Endothelial cell of umbilical vein (primary cell): ENCODE data around the gene GNB2. TPM values are rescaled to one million over a fixed set of nuclear protein-coding genes. Genes with fewer than 3 reads are reported as not detected.

Experiments used
- BruUV-seq: library from RNA; stranded (reverse); fragments of 400-500 nt; replicated peaks from 2 replicates; lab custom pipeline; 2021; lab: Mats Ljungman, UMichigan
- CTCF ChIA-PET: fragments of 300-600, 350-600 bp; sonication (Branson Sonifier 250); formaldehyde crosslinking; loops from one replicate; lab custom pipeline; 2021; ENCODE audit warnings: antibody characterized with exemption, inconsistent platforms; lab: Charles Lee
- POLR2A ChIA-PET: fragments of 300-600, 350-600 bp; sonication (Branson Sonifier 250); formaldehyde crosslinking; loops from one replicate; lab custom pipeline; 2021; ENCODE audit warnings: antibody characterized with exemption, inconsistent platforms; lab: Charles Lee
- DNase-seq: peaks from one replicate; pipeline ENCODE4 v3.0.0-alpha.2; 2011; ENCODE audit warnings: low read depth, low spot score
- FAIRE-seq: peaks from 2 replicates; lab custom pipeline; 2011; peaks lifted over from hg19 to GRCh38; lab: Jason Lieb, UNC
- H2AFZ ChIP-seq: 2 replicates; pipeline ENCODE4 v1.6.0; 2012; ENCODE audit warnings: low read depth, low read length, control low read depth, inconsistent platforms
- H3K27ac ChIP-seq: 2 replicates; pipeline ENCODE4 v1.5.1; 2011; ENCODE audit warnings: low read depth, mild to moderate bottlenecking, control low read depth, low read length, moderate library complexity; ENCODE audit not compliant: insufficient read depth
- H3K27me3 ChIP-seq, 2 experiments: 2 replicates each; pipeline versions ENCODE4 v1.6.0 to v1.6.1; 2011; ENCODE audit warnings: low read length in 2 of 2, mixed read lengths in 1 of 2; ENCODE audit not compliant: control insufficient read depth in 2 of 2, insufficient read depth in 2 of 2
- H3K36me3 ChIP-seq, 2 experiments: 2 replicates in 1 of 2; 3 replicates in 1 of 2; pipeline ENCODE4 v1.5.1; 2011; ENCODE audit warnings: low read length in 2 of 2, mild to moderate bottlenecking in 1 of 2, moderate library complexity in 1 of 2; ENCODE audit not compliant: control insufficient read depth in 2 of 2, insufficient read depth in 2 of 2; ENCODE audit errors: extremely low read depth in 1 of 2
- H3K4me1 ChIP-seq: 3 replicates; pipeline ENCODE4 v1.5.1; 2011; ENCODE audit warnings: mild to moderate bottlenecking, low read length; ENCODE audit not compliant: control insufficient read depth, insufficient read depth; ENCODE audit errors: extremely low read depth
- H3K4me2 ChIP-seq: 2 replicates; pipeline ENCODE4 v1.6.1; 2011; ENCODE audit warnings: low read length, control low read depth, mixed read lengths; ENCODE audit not compliant: insufficient read depth
- H3K4me3 ChIP-seq, 3 experiments: fragments of 200-600 bp in 1 of 3; sonication (generic), shearing (Covaris generic) in 1 of 3; replicated peaks in 1 of 3; 2 replicates each; pipeline ENCODE4 v1.5.1; 2011 to 2016; ENCODE audit warnings: control low read depth in 3 of 3, low read length in 3 of 3, mild to moderate bottlenecking in 2 of 3, inconsistent platforms in 1 of 3, low read depth in 1 of 3, moderate library complexity in 1 of 3; ENCODE audit not compliant: insufficient read depth in 1 of 3
- H3K79me2 ChIP-seq: 2 replicates; pipeline ENCODE4 v1.6.0; 2012; ENCODE audit warnings: low read length, inconsistent platforms; ENCODE audit not compliant: control insufficient read depth, insufficient read depth
- H3K9ac ChIP-seq: replicated peaks from 2 replicates; pipeline ENCODE3; 2011; ENCODE audit warnings: low read length, control low read depth; ENCODE audit not compliant: insufficient read depth; ENCODE audit errors: extremely low read depth
- H3K9me1 ChIP-seq: replicated peaks from 3 replicates; pipeline ENCODE4 v1.6.0; 2011; ENCODE audit warnings: mild to moderate bottlenecking, low read length; ENCODE audit not compliant: control insufficient read depth, insufficient read depth; ENCODE audit errors: extremely low read depth
- H3K9me3 ChIP-seq: replicated peaks from 2 replicates; pipeline ENCODE4 v1.5.1; 2012; ENCODE audit warnings: low read length, inconsistent platforms; ENCODE audit not compliant: control insufficient read depth, insufficient read depth
- H4K20me1 ChIP-seq: replicated peaks from 2 replicates; pipeline ENCODE3; 2011; ENCODE audit warnings: mild to moderate bottlenecking, low read length; ENCODE audit not compliant: control insufficient read depth, insufficient read depth; ENCODE audit errors: extremely low read depth
- MYC ChIP-seq: IDR thresholded peaks from one replicate; pipeline ENCODE4 v1.6.1; 2011; ENCODE audit warnings: mild to moderate bottlenecking, low read depth, low read length
- dilution Hi-C: fragments of 300-500 bp; cut with MboI; formaldehyde crosslinking; loops from one replicate; pipeline ENCODE4 v1.15.0; 2019; ENCODE audit warnings: low sequenced_read_pairs; ENCODE audit not compliant: extremely low pct_ligation_motif_present
- intact Hi-C: fragments of 100-400 bp; cut with micrococcal nuclease; formaldehyde crosslinking; loops from one replicate; pipeline ENCODE4 v1.10.0; 2022
- polyA plus RNA-seq, 4 experiments: library from polyadenylated mRNA; depleted of rRNA in 3 of 4; stranded (reverse) in 3 of 4; unstranded in 1 of 4; fragments of >200 nt; gene quantifications; 2 replicates each; pipeline versions ENCODE4 v1.2.1 to v1.2.3, GENCODE V29; 2011 to 2012; ENCODE audit warnings: missing spikeins in 1 of 4
- total RNA-seq: library from RNA; stranded (reverse); gene quantifications from 2 replicates; pipeline ENCODE4 v1.2.3, GENCODE V29; 2021
- TF ChIP-seq, protein P1 (sequence below), 2 donors: IDR thresholded peaks; 1 replicate in 1 of 2; 2 replicates in 1 of 2; pipeline ENCODE4 v1.5.1; 2011; ENCODE audit warnings: low read length in 2 of 2, mild to moderate bottlenecking in 2 of 2, moderate library complexity in 2 of 2, control low read depth in 1 of 2, inconsistent platforms in 1 of 2, low read depth in 1 of 2; ENCODE audit not compliant: insufficient read depth in 1 of 2; ENCODE audit errors: extremely low read depth in 1 of 2

GNB2 gene
- total and polyA plus RNA-seq, 2 donors (not counting 3 experiments of a cell fraction or from before 2014, with no cell fraction given): 297 to 433 TPM

DNA sequence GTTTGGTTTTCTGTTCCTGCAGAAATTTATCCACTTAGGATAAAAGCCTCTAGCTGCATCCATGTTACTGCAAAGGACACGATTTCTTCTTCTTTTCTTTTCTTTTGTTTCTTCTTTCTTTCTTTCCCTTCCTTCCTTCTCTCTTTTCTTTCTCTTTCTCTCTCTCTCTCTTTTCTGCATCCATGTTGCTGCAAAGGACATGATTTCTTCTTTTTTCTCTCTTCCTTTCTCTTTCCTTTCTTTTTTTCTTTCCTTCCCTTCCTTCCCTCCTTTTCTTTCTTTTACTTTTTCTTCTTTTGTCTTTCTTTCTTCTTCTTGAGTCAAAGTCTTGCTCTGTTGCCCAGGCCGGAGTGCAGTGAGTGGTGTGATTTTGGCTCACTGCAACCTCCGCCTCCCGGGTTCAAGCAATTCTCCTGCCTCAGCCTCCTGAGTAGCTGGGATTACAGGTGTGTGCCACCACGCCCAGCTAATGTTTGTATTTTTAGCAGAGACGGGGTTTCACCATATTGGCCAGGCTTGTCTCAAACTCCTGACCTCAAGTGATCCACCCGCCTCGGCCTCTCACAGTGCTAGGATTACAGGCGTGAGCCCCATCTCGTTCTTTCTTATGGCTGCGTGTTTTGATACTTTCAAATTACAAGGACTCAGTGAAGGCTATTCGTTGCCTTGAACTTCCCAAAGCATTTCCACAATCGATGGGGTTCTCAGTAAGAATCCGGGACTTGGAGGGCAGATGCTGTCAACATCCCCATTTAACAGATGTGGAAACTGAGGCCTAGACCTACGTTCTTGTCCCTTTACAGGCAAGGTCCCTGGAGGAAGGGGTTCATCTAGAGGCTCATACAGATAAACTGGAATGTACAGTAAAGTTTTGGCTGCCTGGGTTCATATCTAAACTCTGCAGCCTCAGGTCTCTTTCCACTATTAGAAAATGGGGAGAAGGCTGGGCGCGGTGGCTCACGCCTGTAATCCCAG is 1.9 kb upstream of the GNB2 start:
- Histone ChIP-seq H2AFZ (no peak overlapping the region), H3K9me3 (no peaks in the 10 kb centered on the region), H3K4me1 (peaks cover 4% of the 10 kb centered on the region), H4K20me1 (no peaks in the 10 kb centered on the region), H3K27me3 (peaks cover 4 to 5% of the 10 kb centered on the region in 2 experiments), H3K4me3 (no peak overlapping the region), H3K9ac (no peak overlapping the region), H3K27ac (no peak overlapping the region), H3K4me2 (no peak overlapping the region), H3K9me1 (no peaks in the 10 kb centered on the region), H3K36me3 (peaks cover 2 to 3% of the 10 kb centered on the region in 2 experiments), H3K79me2 (peaks cover 24% of the 10 kb centered on the region)
- TF ChIP-seq MYC: no peak
- TF ChIP-seq, protein P1, sequence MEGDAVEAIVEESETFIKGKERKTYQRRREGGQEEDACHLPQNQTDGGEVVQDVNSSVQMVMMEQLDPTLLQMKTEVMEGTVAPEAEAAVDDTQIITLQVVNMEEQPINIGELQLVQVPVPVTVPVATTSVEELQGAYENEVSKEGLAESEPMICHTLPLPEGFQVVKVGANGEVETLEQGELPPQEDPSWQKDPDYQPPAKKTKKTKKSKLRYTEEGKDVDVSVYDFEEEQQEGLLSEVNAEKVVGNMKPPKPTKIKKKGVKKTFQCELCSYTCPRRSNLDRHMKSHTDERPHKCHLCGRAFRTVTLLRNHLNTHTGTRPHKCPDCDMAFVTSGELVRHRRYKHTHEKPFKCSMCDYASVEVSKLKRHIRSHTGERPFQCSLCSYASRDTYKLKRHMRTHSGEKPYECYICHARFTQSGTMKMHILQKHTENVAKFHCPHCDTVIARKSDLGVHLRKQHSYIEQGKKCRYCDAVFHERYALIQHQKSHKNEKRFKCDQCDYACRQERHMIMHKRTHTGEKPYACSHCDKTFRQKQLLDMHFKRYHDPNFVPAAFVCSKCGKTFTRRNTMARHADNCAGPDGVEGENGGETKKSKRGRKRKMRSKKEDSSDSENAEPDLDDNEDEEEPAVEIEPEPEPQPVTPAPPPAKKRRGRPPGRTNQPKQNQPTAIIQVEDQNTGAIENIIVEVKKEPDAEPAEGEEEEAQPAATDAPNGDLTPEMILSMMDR (IDR thresholded peaks at IDR 0.05; ENCODE audit: extremely low read depth in 1 of 2, insufficient read depth in 1 of 2, low read depth in 1 of 2, low read length in 2 of 2): no peak
- dilution Hi-C loops (no loop called here), intact Hi-C loops (no loop called here)
- ChIA-PET CTCF (interaction anchor here (1.5 to 1.7 kb wide), 3 partner anchors 16 to 34 kb away, joined by 4 to 13 read pairs (median 4); partner anchors contain the start of genes ACTL6B and POP7), POLR2A (interaction anchor here (0.5 kb wide), 1 partner anchor 247 kb away, joined by 3 read pairs; no protein-coding TSS in a partner anchor)
- BruUV-seq: no TSS peak
- no peak for FAIRE-seq
- no peak for DNase-seq
